ENCODE measurements around the gene PCDH12. TPM values are rescaled to one million over a fixed set of nuclear protein-coding genes. Genes with fewer than 3 reads are reported as not detected.

PCDH12 gene
- polyA plus RNA-seq, 1 donor from 2014 or later, result not detected

DNA sequence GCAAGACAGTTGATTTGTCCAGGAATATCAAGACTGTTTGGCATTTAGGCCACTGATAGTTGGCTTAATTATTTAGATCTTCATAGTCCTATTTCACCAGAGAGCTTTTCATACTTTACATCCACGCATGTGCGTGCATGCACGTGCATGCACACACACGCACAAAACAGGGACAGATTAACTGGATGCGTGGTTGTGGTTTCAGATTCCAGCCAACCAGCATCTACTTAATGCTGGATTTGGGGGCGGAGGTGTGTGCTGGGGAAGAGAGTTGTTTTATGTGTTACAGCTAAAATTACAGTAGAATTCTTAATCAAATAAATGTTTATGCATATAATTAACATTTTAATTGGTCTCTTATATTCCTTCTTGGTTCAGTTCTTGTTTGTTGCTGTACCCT, 18.2 kb upstream of the PCDH12 start:
- no peak overlapping the region for H2AFZ ChIP-seq (ENCODE audit: low read depth, low read length)
- H4K20me1 ChIP-seq (ENCODE audit: insufficient read depth), result no peaks in the 10 kb centered on the region
- no peak overlapping the region for H3K9ac ChIP-seq (ENCODE audit: low read length)
- TF ChIP-seq EZH2 (IDR thresholded peaks at IDR 0.05; ENCODE audit: borderline replicate concordance, insufficient read depth, low read length, poor library complexity, severe bottlenecking), result no peak
- TF ChIP-seq TAF1 (IDR thresholded peaks at IDR 0.05; ENCODE audit: low read depth), result no peak
- TF ChIP-seq, protein P1, sequence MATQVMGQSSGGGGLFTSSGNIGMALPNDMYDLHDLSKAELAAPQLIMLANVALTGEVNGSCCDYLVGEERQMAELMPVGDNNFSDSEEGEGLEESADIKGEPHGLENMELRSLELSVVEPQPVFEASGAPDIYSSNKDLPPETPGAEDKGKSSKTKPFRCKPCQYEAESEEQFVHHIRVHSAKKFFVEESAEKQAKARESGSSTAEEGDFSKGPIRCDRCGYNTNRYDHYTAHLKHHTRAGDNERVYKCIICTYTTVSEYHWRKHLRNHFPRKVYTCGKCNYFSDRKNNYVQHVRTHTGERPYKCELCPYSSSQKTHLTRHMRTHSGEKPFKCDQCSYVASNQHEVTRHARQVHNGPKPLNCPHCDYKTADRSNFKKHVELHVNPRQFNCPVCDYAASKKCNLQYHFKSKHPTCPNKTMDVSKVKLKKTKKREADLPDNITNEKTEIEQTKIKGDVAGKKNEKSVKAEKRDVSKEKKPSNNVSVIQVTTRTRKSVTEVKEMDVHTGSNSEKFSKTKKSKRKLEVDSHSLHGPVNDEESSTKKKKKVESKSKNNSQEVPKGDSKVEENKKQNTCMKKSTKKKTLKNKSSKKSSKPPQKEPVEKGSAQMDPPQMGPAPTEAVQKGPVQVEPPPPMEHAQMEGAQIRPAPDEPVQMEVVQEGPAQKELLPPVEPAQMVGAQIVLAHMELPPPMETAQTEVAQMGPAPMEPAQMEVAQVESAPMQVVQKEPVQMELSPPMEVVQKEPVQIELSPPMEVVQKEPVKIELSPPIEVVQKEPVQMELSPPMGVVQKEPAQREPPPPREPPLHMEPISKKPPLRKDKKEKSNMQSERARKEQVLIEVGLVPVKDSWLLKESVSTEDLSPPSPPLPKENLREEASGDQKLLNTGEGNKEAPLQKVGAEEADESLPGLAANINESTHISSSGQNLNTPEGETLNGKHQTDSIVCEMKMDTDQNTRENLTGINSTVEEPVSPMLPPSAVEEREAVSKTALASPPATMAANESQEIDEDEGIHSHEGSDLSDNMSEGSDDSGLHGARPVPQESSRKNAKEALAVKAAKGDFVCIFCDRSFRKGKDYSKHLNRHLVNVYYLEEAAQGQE (IDR thresholded peaks at IDR 0.05; ENCODE audit: borderline replicate concordance), result no peak
- TF ChIP-seq, protein P2, sequence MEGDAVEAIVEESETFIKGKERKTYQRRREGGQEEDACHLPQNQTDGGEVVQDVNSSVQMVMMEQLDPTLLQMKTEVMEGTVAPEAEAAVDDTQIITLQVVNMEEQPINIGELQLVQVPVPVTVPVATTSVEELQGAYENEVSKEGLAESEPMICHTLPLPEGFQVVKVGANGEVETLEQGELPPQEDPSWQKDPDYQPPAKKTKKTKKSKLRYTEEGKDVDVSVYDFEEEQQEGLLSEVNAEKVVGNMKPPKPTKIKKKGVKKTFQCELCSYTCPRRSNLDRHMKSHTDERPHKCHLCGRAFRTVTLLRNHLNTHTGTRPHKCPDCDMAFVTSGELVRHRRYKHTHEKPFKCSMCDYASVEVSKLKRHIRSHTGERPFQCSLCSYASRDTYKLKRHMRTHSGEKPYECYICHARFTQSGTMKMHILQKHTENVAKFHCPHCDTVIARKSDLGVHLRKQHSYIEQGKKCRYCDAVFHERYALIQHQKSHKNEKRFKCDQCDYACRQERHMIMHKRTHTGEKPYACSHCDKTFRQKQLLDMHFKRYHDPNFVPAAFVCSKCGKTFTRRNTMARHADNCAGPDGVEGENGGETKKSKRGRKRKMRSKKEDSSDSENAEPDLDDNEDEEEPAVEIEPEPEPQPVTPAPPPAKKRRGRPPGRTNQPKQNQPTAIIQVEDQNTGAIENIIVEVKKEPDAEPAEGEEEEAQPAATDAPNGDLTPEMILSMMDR (IDR thresholded peaks at IDR 0.05; ENCODE audit: poor library complexity, severe bottlenecking), result no peak
- no peak for TF ChIP-seq POLR2AphosphoS5 (IDR thresholded peaks at IDR 0.05)
- no peak for TF ChIP-seq MXI1 (conservative IDR thresholded peaks at IDR 0.05; ENCODE audit: poor library complexity, severe bottlenecking)
- no peak for TF ChIP-seq RAD21 (conservative IDR thresholded peaks at IDR 0.05)
- TF ChIP-seq SMC3 (conservative IDR thresholded peaks at IDR 0.05; ENCODE audit: poor library complexity), result no peak
- TF ChIP-seq EP300 (conservative IDR thresholded peaks at IDR 0.05; ENCODE audit: poor library complexity, severe bottlenecking), result no peak
- no peak overlapping the region for H3K4me2 ChIP-seq (ENCODE audit: low read length)
- H3K9me2 ChIP-seq (ENCODE audit: insufficient read depth, low read length), result no peaks in the 10 kb centered on the region
- no peaks in the 10 kb centered on the region for H3F3A ChIP-seq (ENCODE audit: insufficient read depth, low read length, poor library complexity, severe bottlenecking)
- H3K9me3 ChIP-seq (ENCODE audit: low read length), result no peaks in the 10 kb centered on the region
- no peaks in the 10 kb centered on the region for H3K27me3 ChIP-seq (ENCODE audit: insufficient read depth, low read depth, low read length)
- H3K36me3 ChIP-seq (ENCODE audit: insufficient read depth, low read length), result peaks cover 11% of the 10 kb centered on the region
- no peaks in the 10 kb centered on the region for H3K79me2 ChIP-seq (replicated peaks; ENCODE audit: insufficient read depth, low read length)
- H3K4me3 ChIP-seq (ENCODE audit: low read length), result no peak overlapping the region
- no peak overlapping the region for H3K27ac ChIP-seq (ENCODE audit: low read length)

GRCh38 chr5:141973871-141974595, 16.0 kb upstream of the PCDH12 start:
- H3K9me3 ChIP-seq (ENCODE audit: low read length), result no peaks in the 10 kb centered on the region
- H3K36me3 ChIP-seq (ENCODE audit: insufficient read depth, low read length), result no peaks in the 10 kb centered on the region
- peaks cover 16% of the 10 kb centered on the region for H3K79me2 ChIP-seq (replicated peaks; ENCODE audit: insufficient read depth, low read length)
- no peak overlapping the region for H2AFZ ChIP-seq (ENCODE audit: low read depth, low read length)
- no peaks in the 10 kb centered on the region for H3K9me2 ChIP-seq (ENCODE audit: insufficient read depth, low read length)
- H3K27ac ChIP-seq (ENCODE audit: low read length), result no peak overlapping the region
- H3F3A ChIP-seq (ENCODE audit: insufficient read depth, low read length, poor library complexity, severe bottlenecking), result no peaks in the 10 kb centered on the region
- H4K20me1 ChIP-seq (ENCODE audit: insufficient read depth), result no peaks in the 10 kb centered on the region
- H3K27me3 ChIP-seq (ENCODE audit: insufficient read depth, low read depth, low read length), result no peaks in the 10 kb centered on the region
- no peak overlapping the region for H3K4me3 ChIP-seq (ENCODE audit: low read length)
- H3K9ac ChIP-seq (ENCODE audit: low read length), result no peak overlapping the region
- no peak overlapping the region for H3K4me2 ChIP-seq (ENCODE audit: low read length)
- TF ChIP-seq SMC3 (conservative IDR thresholded peaks at IDR 0.05; ENCODE audit: poor library complexity), result no peak
- no peak for TF ChIP-seq MXI1 (conservative IDR thresholded peaks at IDR 0.05; ENCODE audit: poor library complexity, severe bottlenecking)
- TF ChIP-seq, protein P2 (IDR thresholded peaks at IDR 0.05; ENCODE audit: poor library complexity, severe bottlenecking), result no peak
- TF ChIP-seq POLR2AphosphoS5 (IDR thresholded peaks at IDR 0.05), result no peak
- no peak for TF ChIP-seq RAD21 (conservative IDR thresholded peaks at IDR 0.05)
- no peak for TF ChIP-seq EZH2 (IDR thresholded peaks at IDR 0.05; ENCODE audit: borderline replicate concordance, insufficient read depth, low read length, poor library complexity, severe bottlenecking)
- TF ChIP-seq, protein P1 (IDR thresholded peaks at IDR 0.05; ENCODE audit: borderline replicate concordance), result no peak
- no peak for TF ChIP-seq TAF1 (IDR thresholded peaks at IDR 0.05; ENCODE audit: low read depth)
- no peak for TF ChIP-seq EP300 (conservative IDR thresholded peaks at IDR 0.05; ENCODE audit: poor library complexity, severe bottlenecking)

All from neural cell (in vitro differentiated cells).